ENCODE measurements around the gene SORBS1. TPM values are rescaled to one million over a fixed set of nuclear protein-coding genes. Genes with fewer than 3 reads are reported as not detected.

Gene SORBS1
- total and polyA plus RNA-seq, 2 of the 13 experiments (the other 11 are each of a cell fraction or from before 2014, with no cell fraction given): 16.8 to 39.8 TPM

DNA sequence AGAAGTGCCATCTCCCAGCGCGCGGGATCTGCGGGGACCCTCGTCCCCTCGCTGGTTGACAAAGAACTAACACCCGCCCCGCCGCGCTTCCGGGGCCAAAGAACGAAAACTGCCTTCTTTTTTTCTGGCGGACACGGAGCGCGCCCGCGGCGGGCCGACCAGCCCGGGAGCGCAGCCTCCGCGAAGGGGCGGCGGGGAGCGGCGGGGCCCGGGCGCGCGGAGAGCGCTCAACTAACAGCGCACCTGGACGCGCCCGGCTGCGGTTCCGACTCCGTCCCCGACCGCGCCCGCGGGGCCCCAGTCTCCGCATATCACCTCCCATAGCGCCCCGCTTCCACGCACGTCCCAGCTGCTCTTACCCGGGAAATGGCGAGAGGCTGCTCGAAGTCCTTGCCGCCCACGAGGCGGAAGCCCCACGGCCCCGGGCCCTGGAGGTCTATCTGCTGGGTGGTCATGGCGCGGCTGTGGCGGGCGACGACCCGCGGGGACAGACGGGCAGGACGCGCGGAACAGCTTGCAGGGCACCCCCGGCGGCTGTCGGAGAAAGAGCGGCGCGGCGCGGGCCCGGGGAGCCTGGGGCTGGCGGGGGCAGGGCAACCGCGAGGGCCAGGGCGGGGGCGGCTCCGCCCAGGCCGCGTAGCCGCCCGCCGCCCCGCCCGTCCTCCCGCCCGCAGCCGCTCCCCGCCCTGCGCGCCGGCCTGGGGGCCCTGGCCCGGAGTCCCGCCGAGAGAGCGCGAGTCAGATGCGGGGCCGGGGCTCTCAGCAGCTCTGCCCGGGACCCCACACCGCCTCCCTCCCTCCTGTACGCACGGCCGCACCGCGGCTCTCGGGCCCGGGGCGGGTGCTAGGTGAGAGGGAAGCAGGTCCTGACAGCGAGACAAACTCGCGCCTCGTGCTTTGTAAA is 270.5 kb downstream of the SORBS1 start, which contains the start of gene PDLIM1 (continued):
- TF ChIP-seq AHDC1 (CRISPR knock-in tag; IDR thresholded peaks at IDR 0.05; ENCODE audit: borderline replicate concordance) (no peak), ZSCAN20 (CRISPR knock-in tag; IDR thresholded peaks at IDR 0.05; ENCODE audit: borderline replicate concordance) (no peak; the same call in 1 of the 2 replicates), LBX2 (CRISPR knock-in tag; IDR thresholded peaks at IDR 0.05; ENCODE audit: borderline replicate concordance) (peak; percentile 33; the same call in 1 of the 2 replicates), POLR2AphosphoS5 (IDR thresholded peaks at IDR 0.05; ENCODE audit: low read depth, low read length) (peak; percentile 64), ZNF382 (CRISPR knock-in tag; IDR thresholded peaks at IDR 0.05; ENCODE audit: borderline replicate concordance) (no peak), ZBTB3 (CRISPR knock-in tag; IDR thresholded peaks at IDR 0.05; ENCODE audit: borderline replicate concordance, low read depth) (no peak), NFKBIZ (CRISPR knock-in tag; IDR thresholded peaks at IDR 0.05) (no peak), SMAD1 (CRISPR knock-in tag; IDR thresholded peaks at IDR 0.05; ENCODE audit: borderline replicate concordance, low read depth) (no peak), PAWR (CRISPR knock-in tag; IDR thresholded peaks at IDR 0.05; ENCODE audit: borderline replicate concordance) (no peak)
- TF ChIP-seq, protein P1, sequence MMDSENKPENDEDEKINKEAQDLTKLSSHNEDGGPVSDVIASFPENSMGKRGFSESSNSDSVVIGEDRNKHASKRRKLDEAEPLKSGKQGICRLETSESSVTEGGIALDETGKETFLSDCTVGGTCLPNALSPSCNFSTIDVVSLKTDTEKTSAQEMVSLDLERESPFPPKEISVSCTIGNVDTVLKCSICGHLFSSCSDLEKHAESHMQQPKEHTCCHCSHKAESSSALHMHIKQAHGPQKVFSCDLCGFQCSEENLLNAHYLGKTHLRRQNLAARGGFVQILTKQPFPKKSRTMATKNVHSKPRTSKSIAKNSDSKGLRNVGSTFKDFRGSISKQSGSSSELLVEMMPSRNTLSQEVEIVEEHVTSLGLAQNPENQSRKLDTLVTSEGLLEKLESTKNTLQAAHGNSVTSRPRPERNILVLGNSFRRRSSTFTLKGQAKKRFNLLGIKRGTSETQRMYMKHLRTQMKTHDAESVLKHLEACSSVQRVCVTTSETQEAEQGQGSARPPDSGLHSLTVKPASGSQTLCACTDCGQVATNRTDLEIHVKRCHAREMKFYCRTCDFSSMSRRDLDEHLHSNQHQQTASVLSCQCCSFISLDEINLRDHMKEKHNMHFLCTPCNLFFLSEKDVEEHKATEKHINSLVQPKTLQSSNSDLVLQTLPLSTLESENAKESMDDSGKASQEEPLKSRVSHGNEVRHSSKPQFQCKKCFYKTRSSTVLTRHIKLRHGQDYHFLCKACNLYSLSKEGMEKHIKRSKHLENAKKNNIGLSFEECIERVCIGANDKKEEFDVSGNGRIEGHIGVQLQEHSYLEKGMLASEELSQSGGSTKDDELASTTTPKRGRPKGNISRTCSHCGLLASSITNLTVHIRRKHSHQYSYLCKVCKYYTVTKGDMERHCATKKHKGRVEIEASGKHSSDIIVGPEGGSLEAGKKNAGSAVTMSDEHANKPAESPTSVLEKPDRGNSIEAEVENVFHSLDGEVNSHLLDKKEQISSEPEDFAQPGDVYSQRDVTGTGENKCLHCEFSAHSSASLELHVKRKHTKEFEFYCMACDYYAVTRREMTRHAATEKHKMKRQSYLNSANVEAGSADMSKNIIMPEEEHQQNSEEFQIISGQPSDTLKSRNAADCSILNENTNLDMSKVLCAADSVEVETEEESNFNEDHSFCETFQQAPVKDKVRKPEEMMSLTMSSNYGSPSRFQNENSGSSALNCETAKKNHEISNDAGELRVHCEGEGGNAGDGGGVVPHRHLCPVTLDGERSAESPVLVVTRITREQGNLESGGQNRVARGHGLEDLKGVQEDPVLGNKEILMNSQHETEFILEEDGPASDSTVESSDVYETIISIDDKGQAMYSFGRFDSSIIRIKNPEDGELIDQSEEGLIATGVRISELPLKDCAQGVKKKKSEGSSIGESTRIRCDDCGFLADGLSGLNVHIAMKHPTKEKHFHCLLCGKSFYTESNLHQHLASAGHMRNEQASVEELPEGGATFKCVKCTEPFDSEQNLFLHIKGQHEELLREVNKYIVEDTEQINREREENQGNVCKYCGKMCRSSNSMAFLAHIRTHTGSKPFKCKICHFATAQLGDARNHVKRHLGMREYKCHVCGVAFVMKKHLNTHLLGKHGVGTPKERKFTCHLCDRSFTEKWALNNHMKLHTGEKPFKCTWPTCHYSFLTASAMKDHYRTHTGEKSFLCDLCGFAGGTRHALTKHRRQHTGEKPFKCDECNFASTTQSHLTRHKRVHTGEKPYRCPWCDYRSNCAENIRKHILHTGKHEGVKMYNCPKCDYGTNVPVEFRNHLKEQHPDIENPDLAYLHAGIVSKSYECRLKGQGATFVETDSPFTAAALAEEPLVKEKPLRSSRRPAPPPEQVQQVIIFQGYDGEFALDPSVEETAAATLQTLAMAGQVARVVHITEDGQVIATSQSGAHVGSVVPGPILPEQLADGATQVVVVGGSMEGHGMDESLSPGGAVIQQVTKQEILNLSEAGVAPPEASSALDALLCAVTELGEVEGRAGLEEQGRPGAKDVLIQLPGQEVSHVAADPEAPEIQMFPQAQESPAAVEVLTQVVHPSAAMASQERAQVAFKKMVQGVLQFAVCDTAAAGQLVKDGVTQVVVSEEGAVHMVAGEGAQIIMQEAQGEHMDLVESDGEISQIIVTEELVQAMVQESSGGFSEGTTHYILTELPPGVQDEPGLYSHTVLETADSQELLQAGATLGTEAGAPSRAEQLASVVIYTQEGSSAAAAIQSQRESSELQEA (CRISPR knock-in tag; IDR thresholded peaks at IDR 0.05; ENCODE audit: not compliant biosample characterization): peak; percentile 13
- TF ChIP-seq, protein P2, sequence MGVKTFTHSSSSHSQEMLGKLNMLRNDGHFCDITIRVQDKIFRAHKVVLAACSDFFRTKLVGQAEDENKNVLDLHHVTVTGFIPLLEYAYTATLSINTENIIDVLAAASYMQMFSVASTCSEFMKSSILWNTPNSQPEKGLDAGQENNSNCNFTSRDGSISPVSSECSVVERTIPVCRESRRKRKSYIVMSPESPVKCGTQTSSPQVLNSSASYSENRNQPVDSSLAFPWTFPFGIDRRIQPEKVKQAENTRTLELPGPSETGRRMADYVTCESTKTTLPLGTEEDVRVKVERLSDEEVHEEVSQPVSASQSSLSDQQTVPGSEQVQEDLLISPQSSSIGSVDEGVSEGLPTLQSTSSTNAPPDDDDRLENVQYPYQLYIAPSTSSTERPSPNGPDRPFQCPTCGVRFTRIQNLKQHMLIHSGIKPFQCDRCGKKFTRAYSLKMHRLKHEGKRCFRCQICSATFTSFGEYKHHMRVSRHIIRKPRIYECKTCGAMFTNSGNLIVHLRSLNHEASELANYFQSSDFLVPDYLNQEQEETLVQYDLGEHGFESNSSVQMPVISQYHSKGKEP (CRISPR knock-in tag; IDR thresholded peaks at IDR 0.05): no peak
